Spleen (tissue), 11 donors: Measurements from ENCODE around the gene WFIKKN2. TPM values are rescaled to one million over a fixed set of nuclear protein-coding genes. Genes with fewer than 3 reads are reported as not detected.

Source experiments
- DNase-seq: peaks from one replicate; pipeline ENCODE4 v3.0.0-alpha.2; 2020
- H3K27ac ChIP-seq, 8 donors: fragments of 200-600 bp; sonication (generic) in 7 of 8; 1 replicate in 4 of 8; 2 replicates in 4 of 8; pipeline versions ENCODE4 v1.5.0 to v1.8.0; 2016 to 2021; ENCODE audit warnings: inconsistent platforms in 4 of 8, mild to moderate bottlenecking in 4 of 8, moderate library complexity in 1 of 8
- H3K27me3 ChIP-seq, 7 donors: fragments of 200-600 bp; sonication (generic) in 6 of 7; replicated peaks in 1 of 7; 1 replicate in 4 of 7; 2 replicates in 3 of 7; pipeline versions ENCODE4 v1.5.0 to v1.8.0; 2016 to 2021; ENCODE audit warnings: inconsistent platforms in 3 of 7, mild to moderate bottlenecking in 1 of 7
- H3K36me3 ChIP-seq, 6 donors: fragments of 200-600 bp; sonication (generic) in 5 of 6; 1 replicate in 4 of 6; 2 replicates in 2 of 6; pipeline versions ENCODE4 v1.5.0 to v1.8.0; 2016 to 2021; ENCODE audit warnings: inconsistent platforms in 2 of 6
- H3K4me1 ChIP-seq, 6 donors: fragments of 200-600 bp; sonication (generic) in 5 of 6; 1 replicate in 3 of 6; 2 replicates in 3 of 6; pipeline versions ENCODE4 v1.5.0 to v1.8.0; 2016 to 2021; ENCODE audit warnings: inconsistent platforms in 3 of 6
- H3K4me3 ChIP-seq, 8 donors: fragments of 200-600 bp; sonication (generic) in 7 of 8; 1 replicate in 4 of 8; 2 replicates in 4 of 8; pipeline versions ENCODE4 v1.5.0 to v1.8.0; 2016 to 2021; ENCODE audit warnings: inconsistent platforms in 4 of 8, mild to moderate bottlenecking in 4 of 8, moderate library complexity in 2 of 8
- H3K9me3 ChIP-seq, 8 donors: fragments of 200-600 bp; sonication (generic) in 7 of 8; 1 replicate in 4 of 8; 2 replicates in 4 of 8; pipeline versions ENCODE4 v1.5.0 to v1.8.0; 2016 to 2021; ENCODE audit warnings: inconsistent platforms in 4 of 8
- POLR2A ChIP-seq, 3 donors: fragments of 450-650 bp; IDR thresholded peaks; one replicate each; pipeline ENCODE4 v1.5.1; 2017; ENCODE audit warnings: antibody characterized with exemption in 3 of 3, mild to moderate bottlenecking in 1 of 3
- POLR2AphosphoS5 ChIP-seq, 3 donors: sonication (generic); formaldehyde crosslinking; IDR thresholded peaks; one replicate each; pipeline ENCODE4 v1.5.1; 2017; ENCODE audit warnings: antibody characterized with exemption in 3 of 3
- WGBS, 5 donors: extraction: QIAGEN DNeasy Blood & Tissue Kit in 3 of 5; methylation state at CpG; one replicate each; pipeline versions ENCODE4 v1.1.5 to v1.1.7; 2013 to 2018; 5-methylcytosine and 5-hydroxymethylcytosine counted together
- intact Hi-C: fragments of 100-400 bp; cut with DNase I; formaldehyde crosslinking; loops from one replicate; pipeline ENCODE4 v1.15.0; 2023; ENCODE audit warnings: low total_unique reads
- polyA plus RNA-seq, 3 donors: library from polyadenylated mRNA; stranded (reverse); fragments of 200-250 nt; gene quantifications; one replicate each; pipeline ENCODE4 v1.2.1, GENCODE V29; 2013
- total RNA-seq, 7 donors: library from RNA; depleted of rRNA in 3 of 7; stranded (reverse); fragments of >200 nt in 3 of 7; fragmentation: NEBNext Ultra II Directional in 4 of 7; extraction: Animal tissue kit (Norgen Biotek cat#: 25700) in 4 of 7; gene quantifications; one replicate each; pipeline versions ENCODE4 v1.1.0 to v1.2.1, GENCODE V29; 2016 to 2021
- TF ChIP-seq, protein P1 (sequence below), 11 experiments: fragments of 200-600 bp in 7 of 11; fragments of 450-650 bp in 4 of 11; sonication (generic) in 4 of 11; IDR thresholded peaks in 8 of 11; conservative IDR thresholded peaks in 3 of 11; 1 replicate in 7 of 11; 2 replicates in 4 of 11; pipeline versions ENCODE4 v1.4.0 to v1.8.0; 2016 to 2021; ENCODE audit warnings: antibody characterized with exemption in 11 of 11, inconsistent platforms in 4 of 11, mild to moderate bottlenecking in 1 of 11
- donor health status: healthy with polysubstance abuse.
- donor health status: DM: no; HTN: no; CAD: no; lungs with moderate emphysema.
- donor health status: DM: no; HTN: no; CAD: no.
- donor health status: Bipolar disorder and iron deficiency.
- donor health status: healthy.
- donor health status: DM: no; HTN: no; CAD: no.
- donor health status: DM: yes; HTN: yes; CAD: no.

WFIKKN2 gene
- total and polyA plus RNA-seq, 10 donors: 0.02 to 0.51 (median 0.10) TPM; not detected in 4

DNA sequence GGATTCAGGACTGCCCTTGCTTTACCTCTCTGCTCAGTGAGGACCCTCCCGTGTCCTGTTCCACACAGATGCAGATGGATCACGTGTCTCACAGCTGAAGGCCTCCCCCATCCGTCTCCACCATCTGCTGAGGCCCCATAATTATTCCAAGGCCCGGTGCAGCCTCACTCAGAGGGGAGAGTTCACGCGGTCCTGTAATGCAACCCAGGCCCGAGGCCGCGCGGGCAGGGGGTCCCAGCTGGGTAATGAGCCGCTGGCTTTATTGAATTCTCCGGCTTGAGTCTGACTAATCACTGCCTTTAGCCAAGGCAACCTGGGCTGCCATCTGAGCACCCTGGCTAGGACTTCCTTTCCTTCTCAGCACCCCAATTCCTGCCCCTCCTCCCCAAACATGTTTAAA, 4.4 kb upstream of the WFIKKN2 start:
- H3K9me3 ChIP-seq: no peaks in the 10 kb centered on the region
- no peak overlapping the region for H3K27ac ChIP-seq
- intact Hi-C loops: no loop called here
- peaks cover 0 to 6% (median 0%) of the 10 kb centered on the region in 6 donors for H3K4me1 ChIP-seq
- no peak overlapping the region for H3K4me3 ChIP-seq
- H3K36me3 ChIP-seq: no peaks in the 10 kb centered on the region
- peaks cover 0 to 32% (median 0%) of the 10 kb centered on the region in 7 donors for H3K27me3 ChIP-seq
- whole genome bisulfite sequencing, 5 donors: 83 to 91% (median 86%) methylated on average over 11 to 12 of the region's 12 CpGs
- TF ChIP-seq, protein P1, sequence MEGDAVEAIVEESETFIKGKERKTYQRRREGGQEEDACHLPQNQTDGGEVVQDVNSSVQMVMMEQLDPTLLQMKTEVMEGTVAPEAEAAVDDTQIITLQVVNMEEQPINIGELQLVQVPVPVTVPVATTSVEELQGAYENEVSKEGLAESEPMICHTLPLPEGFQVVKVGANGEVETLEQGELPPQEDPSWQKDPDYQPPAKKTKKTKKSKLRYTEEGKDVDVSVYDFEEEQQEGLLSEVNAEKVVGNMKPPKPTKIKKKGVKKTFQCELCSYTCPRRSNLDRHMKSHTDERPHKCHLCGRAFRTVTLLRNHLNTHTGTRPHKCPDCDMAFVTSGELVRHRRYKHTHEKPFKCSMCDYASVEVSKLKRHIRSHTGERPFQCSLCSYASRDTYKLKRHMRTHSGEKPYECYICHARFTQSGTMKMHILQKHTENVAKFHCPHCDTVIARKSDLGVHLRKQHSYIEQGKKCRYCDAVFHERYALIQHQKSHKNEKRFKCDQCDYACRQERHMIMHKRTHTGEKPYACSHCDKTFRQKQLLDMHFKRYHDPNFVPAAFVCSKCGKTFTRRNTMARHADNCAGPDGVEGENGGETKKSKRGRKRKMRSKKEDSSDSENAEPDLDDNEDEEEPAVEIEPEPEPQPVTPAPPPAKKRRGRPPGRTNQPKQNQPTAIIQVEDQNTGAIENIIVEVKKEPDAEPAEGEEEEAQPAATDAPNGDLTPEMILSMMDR (IDR thresholded peaks at IDR 0.05 in 8 of 11, conservative IDR thresholded peaks at IDR 0.05 in 3 of 11): no peak
- no peak for DNase-seq

GRCh38 chr17:50831471-50831928, 3.9 kb upstream of the WFIKKN2 start:
- intact Hi-C loops: no loop called here
- no peak for DNase-seq
- no peak overlapping the region for H3K27ac ChIP-seq

GRCh38 chr17:50832267-50832863, 3.0 kb upstream of the WFIKKN2 start:
- no peak for TF ChIP-seq POLR2AphosphoS5 (IDR thresholded peaks at IDR 0.05)
- TF ChIP-seq, protein P1 (IDR thresholded peaks at IDR 0.05 in 8 of 11, conservative IDR thresholded peaks at IDR 0.05 in 3 of 11): no peak
- TF ChIP-seq POLR2A (IDR thresholded peaks at IDR 0.05): no peak
- Histone ChIP-seq H3K36me3 (no peaks in the 10 kb centered on the region), H3K9me3 (no peaks in the 10 kb centered on the region), H3K4me1 (peaks cover 0 to 6% (median 0%) of the 10 kb centered on the region in 6 donors), H3K27ac (no peak overlapping the region), H3K4me3 (no peak overlapping the region), H3K27me3 (peaks cover 0 to 33% (median 0%) of the 10 kb centered on the region in 7 donors)
- WGBS, 5 donors: 83 to 89% (median 87%) methylated on average over 11 to 12 of the region's 12 CpGs
- DNase-seq: no peak
- intact Hi-C loops: no loop called here

More at GRCh38 chr17:50831471-50831928, 3.9 kb upstream of the WFIKKN2 start:
- 37 to 54% (median 49%) methylated on average over 7 to 11 of the region's 11 CpGs for WGBS, 5 donors
- TF ChIP-seq POLR2A (IDR thresholded peaks at IDR 0.05): no peak
- no peak for TF ChIP-seq POLR2AphosphoS5 (IDR thresholded peaks at IDR 0.05)
- TF ChIP-seq, protein P1 (IDR thresholded peaks at IDR 0.05 in 8 of 11, conservative IDR thresholded peaks at IDR 0.05 in 3 of 11): no peak
- Histone ChIP-seq H3K27me3 (peaks cover 0 to 33% (median 0%) of the 10 kb centered on the region in 7 donors), H3K9me3 (no peaks in the 10 kb centered on the region), H3K4me1 (peaks cover 0 to 6% (median 0%) of the 10 kb centered on the region in 6 donors), H3K4me3 (no peak overlapping the region), H3K36me3 (no peaks in the 10 kb centered on the region)

GRCh38 chr17:50832864-50833381, 2.5 kb upstream of the WFIKKN2 start:
- Histone ChIP-seq H3K36me3 (no peaks in the 10 kb centered on the region), H3K27ac (no peak overlapping the region), H3K27me3 (peaks cover 0 to 33% (median 0%) of the 10 kb centered on the region in 7 donors), H3K4me1 (peaks cover 0 to 6% (median 0%) of the 10 kb centered on the region in 6 donors), H3K9me3 (no peaks in the 10 kb centered on the region), H3K4me3 (no peak overlapping the region)
- TF ChIP-seq POLR2AphosphoS5 (IDR thresholded peaks at IDR 0.05) (no peak), POLR2A (IDR thresholded peaks at IDR 0.05) (no peak)
- TF ChIP-seq, protein P1 (IDR thresholded peaks at IDR 0.05 in 8 of 11, conservative IDR thresholded peaks at IDR 0.05 in 3 of 11): no peak
- DNase-seq: no peak
- WGBS, 5 donors: 80 to 92% (median 85%) methylated on average over 8 to 13 of the region's 13 CpGs
- intact Hi-C loops: no loop called here
